HG03025 (cell line): ENCODE measurements around the gene RNLS.
"Not testable (repeated sequence)": the region's sequence is repeated elsewhere in the genome, so short reads cannot be mapped to it uniquely, and the experiment has no call there.

Experiments
- ATAC-seq: cut with Tn5 transposase; IDR thresholded peaks from one replicate; pipeline ENCODE4 v1.9.1; 2021; ENCODE audit warnings: mild to moderate bottlenecking, moderate library complexity; ENCODE audit not compliant: unreplicated experiment, low FRiP score

Gene RNLS

GRCh38 chr10:88361995-88362807 is 220.9 kb downstream of the RNLS start:
- no peak for ATAC-seq

- no peak for ATAC-seq
These were observed 221.6 kb downstream of the RNLS start for GRCh38 chr10:88361494-88361893.

DNA sequence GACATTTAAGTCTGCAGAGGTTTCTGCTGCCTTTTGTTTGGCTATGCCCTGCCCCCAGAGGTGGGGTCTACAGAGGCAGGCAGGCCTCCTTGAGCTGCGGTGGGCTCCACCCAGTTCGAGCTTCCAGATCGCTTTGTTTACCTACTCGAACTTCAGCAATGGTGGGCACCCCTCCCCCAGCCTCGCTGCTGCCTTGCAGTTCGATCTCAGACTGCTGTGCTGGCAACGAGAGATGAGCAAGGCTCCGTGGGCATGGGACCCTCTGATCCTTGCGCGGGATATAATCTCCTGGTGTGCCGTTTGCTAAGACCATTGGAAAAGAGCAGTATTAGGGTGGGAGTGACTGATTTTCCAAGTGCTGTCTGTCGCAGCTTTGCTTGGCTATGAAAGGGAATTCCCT is 227.4 kb downstream of the RNLS start:
- ATAC-seq: not testable (repeated sequence)

- ATAC-seq: no peak
These were observed 235.4 kb downstream of the RNLS start for GRCh38 chr10:88347597-88348304.

DNA sequence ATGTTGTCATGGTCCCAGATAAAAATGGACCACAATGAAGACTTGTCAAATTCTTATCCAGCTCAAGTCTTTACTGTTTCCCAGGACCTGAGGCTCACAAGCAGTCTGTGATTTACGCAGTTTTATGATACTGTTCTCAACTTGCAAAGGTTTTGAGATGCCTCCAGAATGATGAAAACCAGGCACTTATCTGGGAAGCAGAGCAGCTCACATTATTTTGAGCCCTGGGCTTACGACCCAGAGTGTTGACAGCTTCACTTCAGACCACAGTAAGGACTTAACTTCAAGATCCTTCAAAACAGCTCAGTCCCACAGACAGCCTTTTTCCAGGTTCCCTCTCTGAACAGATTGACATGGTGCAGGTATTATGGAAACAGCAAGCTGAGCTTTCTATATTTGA is 236.1 kb downstream of the RNLS start:
- no peak for ATAC-seq

DNA sequence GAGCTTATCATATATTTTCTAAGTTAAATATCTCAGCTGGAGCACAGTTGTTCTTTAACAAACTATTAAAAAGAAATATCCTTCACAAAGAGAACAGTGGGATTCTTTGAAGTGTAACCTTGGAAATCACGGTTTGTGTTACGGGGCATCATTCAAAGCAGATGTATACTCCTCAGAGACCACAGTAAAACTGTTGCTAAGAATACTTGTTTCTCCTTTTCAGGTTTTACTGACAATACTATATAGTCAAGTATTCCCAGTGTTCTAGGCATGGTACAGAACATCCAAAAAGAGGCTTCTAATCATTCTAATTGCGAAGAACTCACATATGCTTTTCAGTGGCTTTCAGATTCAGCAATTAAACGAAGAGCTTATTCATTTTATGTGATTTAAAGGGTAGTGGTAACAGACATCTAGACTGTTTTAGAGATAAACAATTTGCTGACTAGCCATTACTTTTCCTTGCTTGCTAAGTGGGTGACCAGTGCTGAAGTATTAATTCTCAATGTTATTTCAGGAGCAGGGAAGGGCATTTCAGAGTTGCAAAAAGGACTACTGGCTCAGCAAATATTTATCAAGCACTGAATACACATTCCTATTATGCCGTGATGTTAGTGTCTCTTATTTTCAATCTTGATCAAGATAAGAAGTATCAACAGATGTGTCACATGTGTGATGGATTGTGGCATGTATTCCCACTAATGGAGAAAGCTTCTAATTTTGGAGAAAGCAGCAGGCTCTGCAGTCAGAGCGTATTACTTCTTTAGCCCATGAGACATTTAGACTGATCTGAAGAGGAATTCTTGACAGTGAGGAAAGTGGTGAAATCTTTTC is 236.8 kb downstream of the RNLS start:
- ATAC-seq: no peak

DNA sequence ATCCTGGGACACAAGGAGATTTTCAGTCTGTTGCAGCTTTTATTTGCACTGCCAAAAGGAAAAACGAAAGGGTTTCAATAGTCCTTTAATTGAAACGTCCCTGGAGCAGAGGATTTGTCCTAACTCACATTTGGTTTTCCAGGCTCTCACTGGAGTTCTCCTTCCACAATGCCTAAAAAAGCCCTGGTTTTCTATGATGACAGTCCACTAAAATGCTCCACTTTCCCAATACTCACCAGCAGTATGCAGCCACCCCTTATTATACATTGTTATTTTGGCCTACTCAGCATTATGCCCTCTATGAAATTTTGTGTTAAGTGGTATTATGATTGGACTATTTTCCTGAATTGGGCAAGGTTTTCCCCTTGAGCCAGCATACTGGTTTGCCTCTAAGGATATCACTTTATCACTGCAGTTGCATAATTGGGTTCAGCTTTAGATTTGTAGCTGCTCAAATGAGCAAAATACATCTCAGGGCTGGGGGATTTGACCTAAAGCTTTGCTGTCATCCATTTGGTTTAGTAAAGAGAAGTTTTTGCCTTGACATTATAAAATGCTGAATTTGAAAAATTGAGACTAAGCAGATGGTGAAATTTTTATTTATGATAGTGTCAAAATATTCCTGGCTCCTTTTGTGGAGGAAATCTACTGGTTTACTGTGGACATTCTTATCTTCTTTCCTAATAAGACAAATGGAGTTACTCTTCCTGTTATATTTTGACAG is 239.2 kb downstream of the RNLS start:
- ATAC-seq: no peak

GRCh38 chr10:88342733-88343310 is 240.3 kb downstream of the RNLS start:
- ATAC-seq: no peak

- no peak for ATAC-seq
These were observed 246.0 kb downstream of the RNLS start for GRCh38 chr10:88337134-88337533.

DNA sequence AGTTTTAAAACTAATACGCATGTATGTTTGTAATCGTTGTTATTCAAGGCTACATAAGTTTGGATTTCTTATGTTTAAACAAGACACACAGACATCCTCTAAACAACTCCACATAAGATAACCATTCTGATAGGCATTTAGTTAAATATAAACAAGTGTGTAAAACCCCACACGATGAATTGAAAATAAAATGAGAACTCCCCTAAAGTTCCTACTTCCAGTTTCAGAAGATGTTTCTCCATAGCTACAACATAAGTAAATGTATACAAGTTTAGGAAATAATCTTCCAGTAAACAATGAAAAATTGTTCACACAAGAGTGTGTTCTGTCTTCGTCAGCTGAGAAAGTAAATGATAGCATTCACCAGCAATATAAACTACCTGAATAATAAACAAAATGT is 246.8 kb downstream of the RNLS start:
- no peak for ATAC-seq

DNA sequence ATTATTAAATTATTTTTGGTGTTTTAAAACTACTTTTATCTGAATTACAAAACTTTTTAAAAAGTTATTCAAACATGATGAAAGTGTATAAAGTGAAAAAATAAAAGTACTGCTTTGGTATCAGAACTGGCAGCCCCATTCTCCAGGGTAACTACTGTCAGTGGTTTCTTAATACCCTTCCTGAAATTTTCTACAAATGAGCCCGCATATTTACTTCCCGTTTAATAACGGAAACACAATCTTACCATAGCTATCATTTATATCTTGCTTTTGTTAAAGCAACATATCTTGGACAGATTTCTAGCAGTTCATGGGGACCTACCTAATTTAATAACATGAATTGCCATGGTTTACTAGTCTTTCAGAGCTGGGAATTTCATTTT is 249.9 kb downstream of the RNLS start:
- ATAC-seq: no peak

DNA sequence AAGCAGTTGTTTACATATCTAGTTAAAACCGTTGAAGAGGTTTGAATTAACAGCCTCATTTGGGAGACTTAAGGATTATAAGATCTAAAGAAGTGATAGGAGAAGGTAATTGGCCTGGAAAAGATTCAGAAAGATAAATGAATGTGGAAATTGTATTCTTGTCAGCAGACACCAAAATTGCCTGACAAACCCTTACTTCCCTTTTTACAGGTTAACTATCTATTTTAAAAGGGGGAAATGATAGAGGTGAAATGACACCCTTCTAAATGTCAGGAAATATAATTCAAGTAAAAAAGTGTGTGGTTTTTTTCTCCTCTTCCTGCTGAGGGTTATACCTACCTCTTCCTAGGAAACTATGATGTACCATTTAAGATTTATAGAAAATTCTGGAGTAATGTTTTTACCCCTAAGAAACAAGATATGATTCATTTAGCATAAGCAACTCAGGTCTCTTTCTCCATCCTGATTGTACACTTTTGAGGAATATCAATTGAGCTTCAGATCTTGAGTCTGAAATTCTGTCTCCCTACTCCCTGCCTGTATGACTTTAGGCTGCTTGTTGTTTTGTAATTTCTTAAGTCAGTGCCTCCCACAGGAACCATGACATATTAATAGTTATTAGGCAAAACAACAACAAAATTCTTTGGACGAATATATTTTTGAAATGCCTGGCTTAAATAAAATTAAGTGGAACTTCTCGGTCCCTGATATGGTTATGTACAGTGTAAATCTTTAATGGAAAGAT is 250.4 kb downstream of the RNLS start:
- no peak for ATAC-seq

DNA sequence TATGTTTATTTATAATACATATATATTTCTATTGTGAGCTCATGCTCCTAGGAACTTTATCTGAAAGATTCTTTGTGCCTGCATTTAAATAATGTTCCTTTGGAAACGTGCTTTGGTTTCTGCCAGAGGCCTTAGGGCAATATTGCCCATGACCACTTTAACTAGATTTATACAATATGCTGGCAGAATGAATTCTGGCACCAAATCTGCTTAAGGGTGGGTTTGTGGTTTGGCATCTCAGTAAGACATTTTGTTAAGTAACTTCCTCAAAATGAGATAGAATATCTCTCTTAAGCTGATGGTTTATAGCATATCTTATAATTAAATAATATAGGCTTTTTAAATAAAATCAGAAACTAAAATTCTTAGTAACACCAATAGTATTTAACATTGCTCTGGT is 252.9 kb downstream of the RNLS start:
- ATAC-seq: no peak

- no peak for ATAC-seq
These were observed 260.6 kb downstream of the RNLS start for GRCh38 chr10:88322324-88323063.

GRCh38 chr10:88319960-88320517 is 263.1 kb downstream of the RNLS start:
- ATAC-seq: no peak

DNA sequence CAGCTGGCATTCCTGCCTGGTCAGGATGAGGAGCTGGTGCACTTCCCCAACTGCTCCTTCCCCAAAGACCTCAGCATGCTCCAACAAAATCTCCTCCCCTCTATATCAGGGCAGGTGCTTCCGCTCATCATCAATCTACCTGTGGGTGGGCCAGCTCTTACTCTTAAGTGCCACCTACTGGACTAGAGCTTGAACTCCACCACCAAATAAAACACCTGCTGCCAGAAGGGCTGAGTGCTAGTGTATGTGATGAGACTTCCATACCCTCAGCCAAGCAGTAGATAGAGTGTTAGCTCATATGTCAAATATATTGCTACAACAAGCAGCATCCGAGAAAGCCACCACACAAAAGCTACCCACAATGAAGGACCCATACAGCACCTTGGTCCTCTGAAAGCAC is 264.3 kb downstream of the RNLS start:
- no peak for ATAC-seq

- ATAC-seq: no peak
These were observed 266.0 kb downstream of the RNLS start for GRCh38 chr10:88317099-88317498.

DNA sequence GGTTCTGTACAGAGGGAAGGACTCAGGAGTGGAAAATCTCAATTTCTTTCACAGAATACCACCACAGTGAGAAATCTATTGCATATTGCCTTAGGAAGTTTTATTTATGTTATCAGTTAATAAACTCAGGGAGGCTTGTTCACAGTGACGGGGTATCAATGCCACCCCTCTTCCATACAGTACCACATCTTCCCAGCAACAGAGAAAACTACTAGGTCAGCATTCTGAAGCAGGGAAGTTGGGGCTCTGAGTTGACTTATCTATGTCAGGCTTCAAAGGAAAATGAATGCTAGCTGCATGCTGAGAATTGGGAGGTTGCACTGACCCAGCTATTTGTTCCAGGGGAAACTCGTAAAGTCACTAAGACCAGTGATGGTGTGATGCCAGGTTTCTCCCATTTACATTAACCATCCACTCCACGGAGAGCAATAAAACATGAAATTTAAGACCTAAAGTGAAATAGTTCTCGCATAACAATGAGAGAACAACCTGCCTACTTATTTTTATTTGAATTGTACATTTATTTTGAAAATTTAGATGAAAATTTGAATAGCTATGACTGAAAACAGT is 266.7 kb downstream of the RNLS start:
- ATAC-seq: no peak
